Occipital lobe (tissue), 2 donors: ENCODE results near the gene CGA. TPM values are rescaled to one million over a fixed set of nuclear protein-coding genes. Genes with fewer than 3 reads are reported as not detected.
A peak's percentile ranks its signal among the peaks of the same experiment; 100 is the strongest.

Source experiments
- DNase-seq: peaks from one replicate; lab custom pipeline; 2025; lab: John Stamatoyannopoulos, UW
- total RNA-seq: library from RNA; depleted of rRNA; stranded (reverse); fragments of >200 nt; gene quantifications from one replicate; pipeline ENCODE4 v1.2.3, GENCODE V29; 2014

Gene CGA
- total RNA-seq, 1 donor from 2014 or later: not detected

GRCh38 chr6:87089135-87089534, 5.8 kb downstream of the CGA start:
- DNase-seq: no peak

- no peak for DNase-seq
These were observed 6.8 kb downstream of the CGA start for GRCh38 chr6:87088076-87088475.

GRCh38 chr6:87082160-87082721, 12.7 kb downstream of the CGA start:
- DNase-seq: no peak

- peak; percentile 34 for DNase-seq
These were observed 15.8 kb downstream of the CGA start for GRCh38 chr6:87078983-87079616.

GRCh38 chr6:87075168-87075567, 19.7 kb downstream of the CGA start:
- DNase-seq: no peak

- DNase-seq: no peak
These were observed 20.7 kb downstream of the CGA start for GRCh38 chr6:87074101-87074621.

GRCh38 chr6:87071683-87072082, 23.2 kb downstream of the CGA start:
- no peak for DNase-seq

GRCh38 chr6:87070741-87071140, 24.2 kb downstream of the CGA start:
- no peak for DNase-seq

GRCh38 chr6:87068795-87069194, 26.1 kb downstream of the CGA start:
- DNase-seq: no peak

- DNase-seq: no peak
These were observed 28.2 kb downstream of the CGA start for GRCh38 chr6:87066449-87067333.

GRCh38 chr6:87065117-87065516, 29.8 kb downstream of the CGA start:
- DNase-seq: no peak

- no peak for DNase-seq
These were observed 35.0 kb downstream of the CGA start for GRCh38 chr6:87059943-87060342.

- no peak for DNase-seq
These were observed 40.6 kb downstream of the CGA start for GRCh38 chr6:87054143-87054833.

- DNase-seq: no peak
These were observed 41.6 kb downstream of the CGA start for GRCh38 chr6:87053312-87053711.

GRCh38 chr6:87049779-87050178, 45.1 kb downstream of the CGA start:
- no peak for DNase-seq

GRCh38 chr6:87045521-87046075, 49.3 kb downstream of the CGA start:
- DNase-seq: no peak

- DNase-seq: no peak
These were observed 54.2 kb downstream of the CGA start for GRCh38 chr6:87040729-87041128.
